GM19468 (cell line): ENCODE results near the gene SLC1A2.

Experiments
- ATAC-seq: cut with Tn5 transposase; IDR thresholded peaks from one replicate; pipeline ENCODE4 v1.9.1; 2021; ENCODE audit warnings: mild to moderate bottlenecking, moderate library complexity, moderate number of reproducible peaks; ENCODE audit not compliant: unreplicated experiment; ENCODE audit errors: extremely low read depth

SLC1A2 gene

DNA sequence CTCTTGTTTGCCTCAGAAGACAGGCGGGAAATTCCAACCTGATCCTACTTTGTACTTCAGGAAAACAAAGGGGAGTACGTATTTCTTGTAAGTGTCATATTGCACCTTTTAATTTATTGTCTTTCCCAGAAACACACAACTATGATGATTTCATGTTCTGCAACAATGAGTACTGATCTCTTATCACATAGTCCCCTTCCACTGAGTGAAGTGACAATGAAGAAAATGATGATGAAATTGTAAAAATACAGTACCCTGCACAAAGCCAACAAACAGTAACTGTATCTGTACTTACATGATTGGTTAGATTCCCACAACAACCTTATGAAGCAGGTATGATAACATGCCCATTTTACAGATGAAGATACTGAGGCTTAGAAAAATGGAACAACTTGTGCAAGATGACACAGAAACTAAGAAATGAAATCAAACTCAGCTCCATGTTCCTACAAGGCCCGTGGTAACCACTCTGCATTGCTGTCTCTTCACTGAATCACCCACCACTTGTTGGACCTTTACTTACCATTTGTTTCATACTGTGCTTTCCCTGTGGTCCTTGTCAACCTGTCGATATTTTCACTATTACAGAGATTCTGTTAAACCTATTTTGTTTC, 37.5 kb downstream of the SLC1A2 start:
- ATAC-seq, result no peak

DNA sequence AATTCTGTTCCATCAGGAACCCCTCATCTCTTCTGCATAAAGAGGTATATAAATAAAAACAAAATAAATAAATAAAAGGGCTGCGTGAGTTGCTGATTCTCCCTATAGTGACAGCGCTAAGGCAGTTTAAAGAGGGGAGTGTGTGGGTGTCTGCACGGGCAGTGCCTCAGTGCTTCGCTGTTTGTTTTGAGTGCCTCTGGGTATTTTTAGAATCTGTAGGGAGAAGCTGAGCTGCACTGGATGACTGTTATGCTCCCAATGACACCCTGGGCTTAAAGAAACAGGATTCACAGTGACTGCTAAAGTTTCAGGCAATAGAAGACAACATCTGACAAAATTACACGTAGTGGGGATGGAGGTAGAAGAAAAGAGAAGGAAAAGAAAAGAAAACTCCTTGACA, 38.8 kb downstream of the SLC1A2 start:
- no peak for ATAC-seq

DNA sequence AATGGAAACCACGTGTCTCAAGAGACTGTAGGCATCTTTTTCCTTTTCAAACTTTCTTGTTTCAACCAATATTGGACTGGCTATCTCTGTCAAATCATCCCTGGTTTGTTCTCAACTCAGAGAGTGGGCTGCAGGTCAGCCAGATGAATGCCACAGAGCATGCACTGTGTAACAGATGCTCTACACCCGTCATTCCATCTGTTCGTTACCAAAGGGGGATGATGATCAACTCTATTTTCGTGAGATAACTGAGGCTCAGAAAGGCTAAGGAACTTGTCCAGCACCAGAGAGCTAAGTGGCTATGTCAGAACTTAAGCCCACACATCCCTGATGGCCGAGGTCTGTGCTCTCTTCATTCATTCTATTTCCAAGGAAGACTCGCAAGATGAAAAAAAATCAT, 42.1 kb downstream of the SLC1A2 start:
- ATAC-seq, result no peak

DNA sequence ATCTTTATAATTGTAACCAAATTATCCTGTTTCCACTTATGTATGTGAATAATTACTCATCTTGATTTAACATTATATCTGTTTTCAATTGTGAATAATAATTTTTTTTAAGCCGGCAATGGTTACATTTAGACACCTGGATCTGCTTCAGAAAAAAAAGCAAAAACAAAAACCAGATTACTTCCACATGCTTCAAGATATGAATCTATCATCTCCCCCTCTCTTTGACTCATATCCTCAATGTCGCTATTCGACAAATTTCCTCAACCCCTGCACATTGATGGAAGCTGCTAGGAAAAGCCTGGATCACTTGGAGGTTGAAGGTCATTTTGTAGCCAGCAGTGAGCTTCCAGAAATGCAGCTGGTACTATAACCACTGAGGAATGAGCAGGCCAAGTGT, 42.7 kb downstream of the SLC1A2 start:
- ATAC-seq, result no peak

DNA sequence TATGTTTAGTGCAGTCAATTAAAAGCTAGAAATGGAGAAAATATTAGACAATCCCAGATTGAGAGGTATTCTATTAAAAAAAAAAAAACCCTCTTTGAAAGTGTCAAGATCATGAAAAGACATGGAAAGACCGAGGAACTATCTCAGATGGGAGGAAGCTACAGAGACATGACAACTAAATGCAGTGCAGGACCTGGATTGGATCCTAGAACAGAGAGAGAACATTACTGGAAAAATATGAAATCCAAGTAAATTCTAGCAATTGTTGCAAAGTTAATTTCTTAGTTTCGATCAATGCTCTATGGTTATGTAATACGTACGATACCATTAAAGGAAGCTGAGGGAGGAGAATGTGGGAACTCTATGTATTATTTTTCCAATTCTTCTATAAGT, 43.2 kb downstream of the SLC1A2 start:
- ATAC-seq, result no peak

DNA sequence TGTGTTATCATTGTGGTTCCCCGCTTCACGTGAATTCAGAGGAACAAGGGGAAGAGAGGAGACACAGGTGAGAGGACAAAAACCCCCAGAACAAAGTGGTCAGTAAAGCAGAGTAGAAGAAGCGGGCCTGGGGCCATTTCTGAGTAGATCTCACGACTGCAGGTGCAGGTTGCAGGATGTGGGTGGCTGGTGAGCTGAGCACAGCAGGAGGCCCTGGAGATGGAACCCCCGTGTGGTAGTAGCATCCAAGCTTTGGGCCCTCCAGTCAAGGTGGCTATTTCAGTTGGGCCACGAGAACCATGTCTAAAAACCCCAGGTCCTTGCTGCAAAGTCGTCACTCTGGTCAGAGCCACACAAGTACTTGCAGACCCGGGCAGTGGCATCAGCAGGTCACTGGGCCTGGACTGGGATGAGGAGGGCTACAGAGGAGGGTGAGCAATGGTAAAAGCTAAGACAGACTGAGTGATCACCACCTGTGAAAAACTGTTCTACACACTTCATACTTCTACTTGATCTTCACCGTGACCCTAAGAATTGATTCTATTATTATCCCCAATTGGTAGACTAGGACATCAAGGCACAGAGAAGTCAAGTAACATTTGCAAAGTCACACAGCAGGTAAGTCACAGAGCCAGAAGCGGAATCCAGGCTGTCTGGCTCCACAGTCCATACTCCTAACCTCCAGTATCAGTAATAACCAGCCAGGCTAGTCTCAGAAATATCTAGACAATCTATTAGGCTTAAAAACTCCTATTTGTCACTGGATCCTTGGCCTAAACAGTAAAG, 43.8 kb downstream of the SLC1A2 start:
- ATAC-seq, result no peak

DNA sequence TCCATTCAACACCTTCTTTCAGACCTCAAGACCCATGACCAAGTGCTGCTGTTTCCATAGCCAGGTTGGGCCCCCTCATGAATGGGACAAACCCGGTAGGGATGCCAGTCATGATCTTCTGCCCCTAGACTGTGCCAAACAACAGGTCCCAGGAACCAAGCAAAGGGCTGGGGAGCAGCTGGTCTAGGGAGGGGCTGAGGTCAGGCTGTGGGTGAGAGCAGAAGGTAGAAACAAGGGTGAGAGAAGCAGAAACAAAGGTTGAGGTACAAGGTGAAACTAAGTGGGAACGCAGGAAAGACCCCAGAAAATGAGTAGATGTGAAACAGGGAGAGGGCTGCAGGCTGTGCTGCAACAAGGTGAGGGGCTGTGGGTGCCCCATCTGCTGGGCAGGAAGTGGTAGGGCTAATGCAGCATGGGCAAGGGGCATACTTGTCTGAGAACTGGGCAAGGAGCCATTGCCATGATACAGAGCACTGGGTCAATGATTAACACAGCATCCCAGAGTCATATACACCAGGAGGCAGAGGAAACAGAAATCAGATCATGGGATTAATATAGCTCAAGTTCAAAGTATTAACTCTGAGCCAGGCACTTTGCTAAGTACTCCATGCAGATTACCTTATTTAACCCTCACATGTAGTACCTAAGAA, 45.9 kb downstream of the SLC1A2 start:
- no peak for ATAC-seq

DNA sequence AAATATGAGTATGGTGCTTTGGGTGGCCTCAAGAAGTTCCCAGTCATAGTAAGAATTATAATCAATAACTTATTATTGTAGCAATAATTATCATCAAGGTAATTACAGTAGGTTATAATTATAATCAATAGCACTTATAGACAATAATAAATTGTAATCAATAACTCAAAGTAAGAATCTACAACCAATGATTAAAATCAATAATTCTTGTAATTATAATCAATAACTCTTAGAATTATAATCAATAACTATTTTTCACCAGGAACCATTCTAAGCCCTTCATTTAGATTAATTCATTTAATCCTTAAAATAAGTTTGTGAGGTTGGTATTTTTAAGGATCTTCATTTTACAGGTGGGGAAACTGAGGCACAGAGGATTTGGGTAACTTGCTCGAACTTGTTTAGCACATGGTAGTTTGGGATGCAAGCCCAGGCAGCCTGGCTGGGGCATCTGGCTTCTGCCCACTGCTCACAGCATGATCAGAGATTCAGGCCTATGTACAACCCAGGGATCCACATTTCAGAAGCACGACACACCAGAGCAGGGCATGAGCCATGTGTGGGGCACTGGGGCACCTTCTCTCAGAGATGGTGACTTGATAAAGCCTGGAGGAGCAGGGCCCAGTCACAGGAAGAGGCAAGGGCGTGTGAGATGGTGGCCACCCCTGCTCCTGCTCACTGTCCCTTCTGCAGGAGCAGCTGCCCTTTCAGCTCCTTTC, 46.6 kb downstream of the SLC1A2 start:
- no peak for ATAC-seq

DNA sequence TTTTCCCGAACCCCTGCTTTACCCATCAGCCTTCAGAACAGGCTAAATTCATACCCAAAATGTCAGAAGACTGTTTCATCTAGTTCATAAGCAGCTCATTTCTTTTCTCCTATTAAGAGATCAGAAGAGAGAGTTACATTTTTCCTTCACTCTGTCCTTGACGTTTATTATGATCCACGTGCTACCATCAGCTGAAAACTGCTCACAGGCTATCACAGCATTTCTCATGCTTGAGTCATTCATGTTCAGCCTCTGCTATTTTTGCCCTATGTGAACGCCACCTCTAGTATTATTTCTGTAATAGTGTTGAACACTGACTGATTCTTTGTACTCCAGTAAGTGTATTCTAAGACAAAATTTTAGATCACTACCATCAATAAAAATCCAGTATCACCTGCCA, 51.9 kb downstream of the SLC1A2 start:
- no peak for ATAC-seq

DNA sequence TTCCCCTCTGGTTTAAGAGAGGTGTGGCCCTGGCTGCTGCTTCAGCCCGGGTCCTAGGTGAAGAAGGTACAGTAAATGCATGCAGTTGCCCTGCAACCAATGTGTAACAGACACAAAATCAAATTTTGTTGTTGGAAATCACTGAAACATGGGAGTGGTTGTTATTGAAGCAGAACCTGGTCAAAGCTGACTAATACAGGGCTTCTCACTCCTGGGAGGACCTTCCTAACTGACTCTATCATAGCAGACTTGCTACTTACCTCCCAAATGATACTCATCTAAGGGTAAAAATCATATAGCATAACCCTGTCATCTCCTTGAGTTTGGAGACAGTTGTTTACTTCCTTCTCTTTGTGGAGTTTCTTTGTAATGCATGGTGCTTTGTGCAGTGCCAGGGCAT, 52.6 kb downstream of the SLC1A2 start:
- ATAC-seq, result no peak

DNA sequence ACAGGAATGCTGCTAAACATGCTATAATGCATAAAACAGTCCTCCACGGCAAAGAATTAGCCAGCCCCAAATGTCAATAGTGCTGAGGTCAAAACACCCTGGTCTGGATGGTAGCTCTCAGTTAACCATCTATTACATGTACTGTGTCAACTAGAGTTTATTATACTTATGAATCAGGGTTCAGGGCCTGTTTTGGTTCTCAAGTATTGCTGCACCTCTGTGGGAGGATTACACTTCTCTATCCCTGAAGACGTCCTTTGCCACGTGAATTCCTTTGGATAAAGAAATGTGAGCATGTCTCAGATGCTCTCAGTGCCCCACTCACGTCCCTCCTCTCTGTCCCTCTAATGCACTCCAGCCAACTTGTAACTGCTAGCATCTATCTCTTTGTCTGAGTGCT, 53.4 kb downstream of the SLC1A2 start:
- ATAC-seq, result no peak

DNA sequence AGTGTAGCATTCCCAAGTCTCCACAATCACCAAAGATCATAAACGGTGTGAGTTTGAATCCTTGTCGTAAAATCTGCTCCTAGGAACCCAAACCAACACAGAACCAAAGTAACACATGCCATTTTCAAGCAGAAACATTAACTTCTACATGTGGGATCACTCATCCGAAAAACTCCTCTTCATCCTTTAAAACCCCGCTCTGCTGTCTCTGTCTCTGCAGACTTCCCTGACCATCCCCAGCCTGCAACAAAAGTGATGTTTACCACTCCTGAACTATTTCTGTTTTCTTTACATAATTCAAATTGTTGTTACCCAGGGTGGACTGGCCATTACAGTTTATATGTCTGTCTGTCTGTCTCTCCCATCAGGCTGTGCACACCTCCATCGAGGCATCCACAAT, 54.0 kb downstream of the SLC1A2 start:
- no peak for ATAC-seq

DNA sequence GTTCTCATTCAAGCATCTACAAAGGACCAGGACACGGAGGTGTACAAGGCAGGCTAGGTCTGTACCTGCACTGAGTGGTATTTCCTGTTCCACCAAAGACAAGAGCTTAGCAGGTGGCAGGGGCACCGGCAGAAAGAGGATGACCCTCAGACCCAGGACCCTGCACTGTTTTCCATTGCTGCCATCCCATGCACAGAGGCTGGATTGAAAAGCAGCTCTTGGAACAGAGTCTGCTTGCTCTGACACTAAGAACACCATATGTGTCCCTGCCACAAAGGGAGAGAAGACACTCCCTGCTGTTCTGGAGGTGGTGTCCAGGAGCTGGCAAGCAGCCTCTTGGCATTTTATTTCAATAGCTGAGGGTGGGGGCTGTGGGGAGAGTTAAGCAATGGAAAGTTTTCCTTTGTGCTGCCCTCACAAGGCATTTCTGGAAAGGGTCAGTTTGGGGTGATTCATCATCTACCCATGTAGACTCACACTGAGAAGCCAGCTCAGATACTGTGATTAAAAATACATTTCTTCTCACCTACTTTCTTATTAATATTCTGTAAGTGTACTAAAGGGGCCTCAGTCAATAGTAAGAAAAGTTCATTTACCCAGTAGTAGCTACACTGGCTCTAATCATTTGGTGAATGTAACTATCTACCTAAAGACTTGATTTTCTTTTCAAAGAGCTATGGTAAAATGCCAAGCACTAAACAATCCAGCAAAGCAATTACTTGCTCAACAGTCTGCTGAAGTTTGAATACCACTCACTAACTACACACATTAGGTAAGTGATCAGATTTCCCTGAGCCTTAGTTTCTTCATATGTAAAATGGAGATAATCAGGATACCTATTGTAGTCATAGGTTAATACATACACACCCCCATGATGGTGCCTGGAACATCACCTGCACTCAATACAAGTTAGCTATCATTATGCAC, 55.2 kb downstream of the SLC1A2 start:
- ATAC-seq, result no peak

DNA sequence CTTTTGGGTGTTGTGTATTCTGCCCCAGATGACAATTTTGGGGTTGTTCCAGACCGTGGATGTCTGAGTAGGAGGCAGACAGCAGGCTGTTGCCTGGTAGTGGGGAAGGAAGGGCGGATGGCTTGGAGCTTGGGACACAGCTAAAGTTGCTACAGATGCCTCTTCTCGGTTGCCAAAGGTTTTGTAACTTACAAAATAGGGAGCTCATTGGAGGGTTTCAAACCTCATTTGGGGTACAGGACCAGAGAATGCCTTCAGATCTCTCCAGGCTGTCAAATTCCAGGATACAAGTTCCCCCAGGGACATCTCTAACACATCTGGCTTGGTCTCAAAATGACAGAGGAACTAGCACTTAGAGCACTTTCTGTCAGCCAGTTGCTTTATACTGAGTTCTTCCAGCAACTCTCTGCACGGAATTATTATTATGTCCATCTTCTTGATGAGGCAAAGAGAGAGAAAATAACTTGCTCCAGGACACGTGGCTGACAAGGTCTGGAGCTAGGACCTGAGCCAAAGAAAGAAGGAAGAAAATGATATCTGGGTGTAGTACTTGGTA, 56.0 kb downstream of the SLC1A2 start:
- ATAC-seq, result no peak

DNA sequence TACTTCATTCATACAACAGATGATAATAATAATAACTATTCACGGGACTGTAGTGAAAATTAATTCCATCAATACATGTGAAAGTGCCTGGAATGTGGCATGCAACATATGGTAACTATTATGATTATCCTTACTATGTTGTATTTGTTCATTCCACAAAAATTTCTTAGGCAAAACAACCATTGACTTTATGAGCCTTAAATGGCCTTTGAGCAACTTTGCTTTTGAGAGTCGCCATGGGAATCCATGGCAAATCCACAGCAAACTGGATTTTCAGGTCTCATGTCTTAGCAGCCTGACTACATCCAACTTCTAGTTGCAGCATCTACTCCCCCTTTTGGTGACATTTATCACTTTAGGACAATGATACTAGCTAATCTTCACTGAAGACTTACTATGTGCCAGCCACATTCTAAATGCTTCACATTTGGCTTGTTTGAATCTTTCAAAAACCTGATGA, 56.8 kb downstream of the SLC1A2 start:
- ATAC-seq, result no peak

DNA sequence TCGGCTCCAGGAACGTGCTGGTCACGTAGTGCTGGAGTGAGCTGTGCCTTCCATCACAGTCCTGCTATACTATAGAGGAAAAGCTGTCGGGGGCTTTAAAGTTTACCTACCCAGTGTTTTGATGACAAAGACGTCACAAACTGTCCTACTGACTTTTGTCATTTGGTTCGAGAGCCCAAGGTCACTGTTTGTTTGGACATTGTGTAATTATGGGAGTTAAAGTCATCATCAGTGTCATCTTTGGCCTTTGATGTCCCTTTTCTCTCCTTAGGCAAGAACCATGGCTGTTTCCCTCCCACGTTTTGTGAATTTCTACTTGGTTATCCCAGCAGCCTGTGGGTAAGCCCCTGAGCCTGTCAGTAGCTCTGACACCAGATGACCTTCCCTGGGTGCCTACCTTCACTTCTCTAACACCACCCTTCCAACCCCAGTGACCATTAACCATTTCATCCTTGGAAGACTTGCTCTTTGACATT, 59.3 kb downstream of the SLC1A2 start:
- ATAC-seq, result no peak

DNA sequence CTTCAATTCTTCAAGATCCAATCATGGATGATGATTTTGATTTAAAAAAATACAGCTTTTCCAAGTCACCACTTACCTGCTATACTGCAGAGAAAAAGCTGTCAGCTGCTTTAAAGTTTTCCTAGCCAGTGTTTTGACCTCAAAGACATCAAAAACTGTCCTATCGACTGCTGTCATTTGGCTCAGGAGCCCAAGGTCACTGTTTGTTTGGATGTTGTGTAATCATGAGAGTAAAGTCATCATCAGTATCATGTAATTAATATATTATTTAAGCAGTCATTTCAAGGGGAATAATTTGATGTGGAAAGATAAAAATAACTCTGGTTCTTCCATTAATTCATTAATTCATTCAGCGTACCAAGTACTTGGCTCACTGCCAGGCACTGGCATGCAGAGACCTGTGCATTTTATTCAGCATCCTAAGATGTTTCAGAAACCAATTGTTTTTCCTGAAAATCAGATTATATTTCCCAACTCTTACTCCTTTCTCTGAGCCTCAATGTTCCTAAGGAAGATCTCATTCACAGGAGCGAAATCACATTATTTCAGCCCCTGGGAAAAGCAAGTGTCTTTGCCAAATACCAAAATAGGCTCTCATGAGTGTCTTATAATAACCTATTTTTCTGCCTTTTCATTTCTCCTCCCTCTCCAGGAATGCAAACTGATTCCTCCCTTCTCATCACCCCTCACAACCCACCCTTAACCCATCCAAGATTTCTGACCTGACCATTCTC, 59.9 kb downstream of the SLC1A2 start:
- ATAC-seq, result no peak

DNA sequence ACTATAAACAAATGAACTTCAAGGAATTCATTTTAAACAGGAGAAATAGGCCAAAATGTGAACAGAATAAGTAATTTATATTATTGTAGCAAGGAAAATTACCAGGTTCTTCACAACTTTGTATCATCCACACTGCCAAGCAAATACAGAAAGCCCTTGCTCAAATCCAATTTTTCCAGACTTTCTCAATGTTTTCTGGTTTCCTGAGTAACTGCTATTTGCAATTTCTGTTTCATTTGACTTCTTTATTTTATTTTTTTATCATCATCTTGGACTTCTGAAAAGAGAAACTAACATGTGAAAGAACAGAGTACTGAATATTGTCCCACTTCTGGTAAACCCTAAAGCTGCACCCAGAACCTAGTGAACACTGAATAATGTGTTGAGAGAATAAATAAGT, 61.0 kb downstream of the SLC1A2 start:
- ATAC-seq, result no peak

DNA sequence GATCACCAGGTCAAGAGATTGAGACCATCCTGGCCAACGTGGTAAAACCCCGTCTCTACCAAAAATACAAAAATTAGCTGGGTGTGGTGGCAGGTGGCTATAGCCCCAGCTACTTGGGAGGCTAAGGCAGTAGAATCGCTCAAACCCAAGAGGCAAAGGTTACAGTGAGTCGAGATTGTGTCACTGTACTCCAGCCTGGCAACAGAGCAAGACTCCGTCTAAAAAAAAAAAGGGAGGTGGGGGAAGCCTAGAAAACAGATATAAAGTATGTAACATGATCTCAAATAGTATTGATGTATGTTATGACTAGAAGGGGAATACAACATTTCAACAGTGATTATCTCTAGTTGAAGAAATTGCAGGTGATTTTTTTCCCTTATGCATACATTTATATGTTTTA, 61.4 kb downstream of the SLC1A2 start:
- no peak for ATAC-seq
